ENCODE data around the gene KCNK6. TPM values are rescaled to one million over a fixed set of nuclear protein-coding genes. Genes with fewer than 3 reads are reported as not detected.

KCNK6 gene
- total and polyA plus RNA-seq, 10 of the 15 experiments (the other 5 are each of a cell fraction or from before 2014, with no cell fraction given), result 0.04 to 1.4 (median 1.1) TPM

- TF ChIP-seq, protein P1, sequence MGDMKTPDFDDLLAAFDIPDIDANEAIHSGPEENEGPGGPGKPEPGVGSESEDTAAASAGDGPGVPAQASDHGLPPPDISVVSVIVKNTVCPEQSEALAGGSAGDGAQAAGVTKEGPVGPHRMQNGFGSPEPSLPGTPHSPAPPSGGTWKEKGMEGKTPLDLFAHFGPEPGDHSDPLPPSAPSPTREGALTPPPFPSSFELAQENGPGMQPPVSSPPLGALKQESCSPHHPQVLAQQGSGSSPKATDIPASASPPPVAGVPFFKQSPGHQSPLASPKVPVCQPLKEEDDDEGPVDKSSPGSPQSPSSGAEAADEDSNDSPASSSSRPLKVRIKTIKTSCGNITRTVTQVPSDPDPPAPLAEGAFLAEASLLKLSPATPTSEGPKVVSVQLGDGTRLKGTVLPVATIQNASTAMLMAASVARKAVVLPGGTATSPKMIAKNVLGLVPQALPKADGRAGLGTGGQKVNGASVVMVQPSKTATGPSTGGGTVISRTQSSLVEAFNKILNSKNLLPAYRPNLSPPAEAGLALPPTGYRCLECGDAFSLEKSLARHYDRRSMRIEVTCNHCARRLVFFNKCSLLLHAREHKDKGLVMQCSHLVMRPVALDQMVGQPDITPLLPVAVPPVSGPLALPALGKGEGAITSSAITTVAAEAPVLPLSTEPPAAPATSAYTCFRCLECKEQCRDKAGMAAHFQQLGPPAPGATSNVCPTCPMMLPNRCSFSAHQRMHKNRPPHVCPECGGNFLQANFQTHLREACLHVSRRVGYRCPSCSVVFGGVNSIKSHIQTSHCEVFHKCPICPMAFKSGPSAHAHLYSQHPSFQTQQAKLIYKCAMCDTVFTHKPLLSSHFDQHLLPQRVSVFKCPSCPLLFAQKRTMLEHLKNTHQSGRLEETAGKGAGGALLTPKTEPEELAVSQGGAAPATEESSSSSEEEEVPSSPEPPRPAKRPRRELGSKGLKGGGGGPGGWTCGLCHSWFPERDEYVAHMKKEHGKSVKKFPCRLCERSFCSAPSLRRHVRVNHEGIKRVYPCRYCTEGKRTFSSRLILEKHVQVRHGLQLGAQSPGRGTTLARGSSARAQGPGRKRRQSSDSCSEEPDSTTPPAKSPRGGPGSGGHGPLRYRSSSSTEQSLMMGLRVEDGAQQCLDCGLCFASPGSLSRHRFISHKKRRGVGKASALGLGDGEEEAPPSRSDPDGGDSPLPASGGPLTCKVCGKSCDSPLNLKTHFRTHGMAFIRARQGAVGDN (IDR thresholded peaks at IDR 0.05), result 0 out of 2 replicates have a peak, but pooled peaks have one; percentile 30
Observed at GRCh38 chr19:38373907-38374331, 54.3 kb downstream of the KCNK6 start (continued).

DNA sequence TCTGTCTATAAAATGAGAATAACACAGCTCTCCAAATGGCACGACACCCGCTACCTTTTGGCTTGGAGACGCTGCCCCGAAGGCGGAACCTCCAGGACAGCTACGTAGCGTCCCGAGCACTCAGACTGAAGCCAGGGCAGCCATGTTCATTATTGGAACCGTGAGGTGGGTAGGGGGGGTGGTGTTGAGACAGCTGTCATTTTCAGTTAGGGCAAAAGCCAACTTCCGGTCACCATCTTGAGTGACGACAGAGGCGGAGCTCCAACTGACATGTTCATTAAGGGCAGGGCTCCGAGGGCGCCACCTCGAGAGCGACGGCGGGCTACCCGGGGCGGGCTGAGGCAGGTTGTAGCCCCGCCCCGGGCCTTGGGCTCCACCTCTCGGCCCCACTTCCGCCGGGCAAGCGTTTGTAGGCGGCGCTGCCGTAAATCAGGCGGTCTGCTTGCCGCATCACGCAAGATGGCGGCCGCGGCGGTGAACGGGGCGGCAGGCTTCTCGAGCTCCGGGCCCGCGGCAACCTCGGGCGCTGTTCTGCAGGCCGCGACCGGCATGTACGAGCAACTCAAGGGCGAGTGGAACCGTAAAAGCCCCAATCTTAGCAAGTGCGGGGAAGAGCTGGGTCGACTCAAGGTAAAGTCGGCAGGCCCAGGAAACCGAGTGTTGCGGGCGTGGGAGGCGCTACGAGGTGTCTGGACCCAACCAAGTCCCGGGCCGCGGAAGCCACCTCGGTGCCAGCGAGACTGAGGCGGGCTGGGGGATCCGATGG lies 54.9 kb downstream of the KCNK6 start, which contains the start of gene PSMD8:
Gene PSMD8 (plus strand): TSS at position 240 of the 766 bp plus-strand sequence. CDS start 31 bp downstream, at position 271.
- WGBS (ENCODE audit: insufficient coverage, insufficient replicate concordance, low lambda C conversion rate, missing lambda C conversion rate), result under 1% methylated on average over 65 of the region's 65 CpGs
- ChIA-PET CTCF (interaction anchor here (0.6 to 2.8 kb wide), 16 partner anchors 13 to 556 kb away, joined by 3 to 34 read pairs (median 4); partner anchors contain the start of genes CATSPERG, FAM98C, GGN and MRPS12), SMC1A (ENCODE audit: uncharacterized antibody, unreplicated experiment) (interaction anchor here (0.6 to 1.7 kb wide), 9 partner anchors 28 to 475 kb away, joined by 3 to 21 read pairs (median 5); partner anchors contain the start of genes ACTN4, CATSPERG and FAM98C), RAD21 (ENCODE audit: unreplicated experiment) (interaction anchor here (0.5 to 4.8 kb wide), 18 partner anchors 13 to 556 kb away, joined by 3 to 46 read pairs (median 4); partner anchors contain the start of genes ACTN4, CATSPERG, EIF3K and FAM98C), POLR2A (interaction anchor here (0.5 to 2.6 kb wide), 16 partner anchors 10 to 909 kb away, joined by 3 to 26 read pairs (median 4); partner anchors contain the start of genes CATSPERG, FAM98C, GGN and NFKBIB)
- Histone ChIP-seq H3K27ac (ENCODE audit: control insufficient read depth, insufficient read depth) (peak within 1 kb of the TSS; percentile 88), H2AFZ (ENCODE audit: control insufficient read depth, low read depth, low read length) (peak within 1 kb of the TSS; percentile 99), H3K4me1 (ENCODE audit: control insufficient read depth, insufficient read depth, low read length) (peaks cover 14% of the 10 kb centered on the region), H3K79me2 (ENCODE audit: control insufficient read depth, insufficient read depth, low read length) (peaks cover 28% of the 10 kb centered on the region), H4K20me1 (ENCODE audit: control insufficient read depth, insufficient read depth) (no peaks in the 10 kb centered on the region), H3K36me3 (ENCODE audit: control insufficient read depth in 2 of 2, insufficient read depth in 2 of 2, low read length in 1 of 2) (peaks cover 2 to 10% of the 10 kb centered on the region in 2 experiments; a peak in 3 of 4 replicates), H3K9me3 (replicated peaks; ENCODE audit: control insufficient read depth, insufficient read depth, low read length) (no peaks in the 10 kb centered on the region), H3K27me3 (replicated peaks in 1 of 2; ENCODE audit: control insufficient read depth in 2 of 2, insufficient read depth in 2 of 2, low read length in 1 of 2) (peaks cover 0 to 2% of the 10 kb centered on the region in 2 experiments; a peak in 1 of 4 replicates), H3K4me2 (ENCODE audit: control insufficient read depth, insufficient read depth) (peak within 1 kb of the TSS; percentile 97), H3K4me3 (peak within 1 kb of the TSS; percentile 81), H3K9ac (ENCODE audit: control insufficient read depth, insufficient read depth, low read length) (peak within 1 kb of the TSS; percentile 89)
- FAIRE-seq (peak; percentile 100), DNase-seq (ENCODE audit: low read depth, low spot score) (peak; percentile 99), ATAC-seq (peak; percentile 99)
- BruUV-seq (replicated peaks), result no TSS peak
- intact Hi-C loops (cut with micrococcal nuclease; ENCODE audit: unreplicated experiment), result loop anchor here (1.0 kb wide), 1 partner anchor 39 kb away; the partner anchor contains the start of gene CATSPERG
- in situ Hi-C loops (cut with MboI), result loop anchor here (5.0 kb wide), 1 partner anchor 37 kb away; the partner anchor contains the start of gene CATSPERG
- TF ChIP-seq, protein P2, sequence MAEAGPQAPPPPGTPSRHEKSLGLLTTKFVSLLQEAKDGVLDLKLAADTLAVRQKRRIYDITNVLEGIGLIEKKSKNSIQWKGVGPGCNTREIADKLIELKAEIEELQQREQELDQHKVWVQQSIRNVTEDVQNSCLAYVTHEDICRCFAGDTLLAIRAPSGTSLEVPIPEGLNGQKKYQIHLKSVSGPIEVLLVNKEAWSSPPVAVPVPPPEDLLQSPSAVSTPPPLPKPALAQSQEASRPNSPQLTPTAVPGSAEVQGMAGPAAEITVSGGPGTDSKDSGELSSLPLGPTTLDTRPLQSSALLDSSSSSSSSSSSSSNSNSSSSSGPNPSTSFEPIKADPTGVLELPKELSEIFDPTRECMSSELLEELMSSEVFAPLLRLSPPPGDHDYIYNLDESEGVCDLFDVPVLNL (IDR thresholded peaks at IDR 0.05; ENCODE audit: low read depth, low read length), result 0 out of 2 replicates have a peak, but pooled peaks have one; percentile 34
- TF ChIP-seq, protein P3, sequence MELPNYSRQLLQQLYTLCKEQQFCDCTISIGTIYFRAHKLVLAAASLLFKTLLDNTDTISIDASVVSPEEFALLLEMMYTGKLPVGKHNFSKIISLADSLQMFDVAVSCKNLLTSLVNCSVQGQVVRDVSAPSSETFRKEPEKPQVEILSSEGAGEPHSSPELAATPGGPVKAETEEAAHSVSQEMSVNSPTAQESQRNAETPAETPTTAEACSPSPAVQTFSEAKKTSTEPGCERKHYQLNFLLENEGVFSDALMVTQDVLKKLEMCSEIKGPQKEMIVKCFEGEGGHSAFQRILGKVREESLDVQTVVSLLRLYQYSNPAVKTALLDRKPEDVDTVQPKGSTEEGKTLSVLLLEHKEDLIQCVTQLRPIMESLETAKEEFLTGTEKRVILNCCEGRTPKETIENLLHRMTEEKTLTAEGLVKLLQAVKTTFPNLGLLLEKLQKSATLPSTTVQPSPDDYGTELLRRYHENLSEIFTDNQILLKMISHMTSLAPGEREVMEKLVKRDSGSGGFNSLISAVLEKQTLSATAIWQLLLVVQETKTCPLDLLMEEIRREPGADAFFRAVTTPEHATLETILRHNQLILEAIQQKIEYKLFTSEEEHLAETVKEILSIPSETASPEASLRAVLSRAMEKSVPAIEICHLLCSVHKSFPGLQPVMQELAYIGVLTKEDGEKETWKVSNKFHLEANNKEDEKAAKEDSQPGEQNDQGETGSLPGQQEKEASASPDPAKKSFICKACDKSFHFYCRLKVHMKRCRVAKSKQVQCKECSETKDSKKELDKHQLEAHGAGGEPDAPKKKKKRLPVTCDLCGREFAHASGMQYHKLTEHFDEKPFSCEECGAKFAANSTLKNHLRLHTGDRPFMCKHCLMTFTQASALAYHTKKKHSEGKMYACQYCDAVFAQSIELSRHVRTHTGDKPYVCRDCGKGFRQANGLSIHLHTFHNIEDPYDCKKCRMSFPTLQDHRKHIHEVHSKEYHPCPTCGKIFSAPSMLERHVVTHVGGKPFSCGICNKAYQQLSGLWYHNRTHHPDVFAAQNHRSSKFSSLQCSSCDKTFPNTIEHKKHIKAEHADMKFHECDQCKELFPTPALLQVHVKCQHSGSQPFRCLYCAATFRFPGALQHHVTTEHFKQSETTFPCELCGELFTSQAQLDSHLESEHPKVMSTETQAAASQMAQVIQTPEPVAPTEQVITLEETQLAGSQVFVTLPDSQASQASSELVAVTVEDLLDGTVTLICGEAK (IDR thresholded peaks at IDR 0.05; ENCODE audit: borderline replicate concordance), result peak; percentile 87; the same call in 1 of the 2 replicates
- TF ChIP-seq CHD2 (IDR thresholded peaks at IDR 0.05; ENCODE audit: borderline replicate concordance, low read depth, low read length), result peak; percentile 79
- TF ChIP-seq ZNF217 (IDR thresholded peaks at IDR 0.05), result no peak
- TF ChIP-seq EP300 (IDR thresholded peaks at IDR 0.05; ENCODE audit: borderline replicate concordance in 1 of 2, control insufficient read depth in 1 of 2, low read depth in 2 of 2, low read length in 2 of 2), result no peak; a peak in 1 of 4 replicates
- TF ChIP-seq SRF (IDR thresholded peaks at IDR 0.05; ENCODE audit: low read depth in 2 of 2, low read length in 2 of 2), result 0 out of 4 replicates have a peak, but pooled peaks of 1 of the 2 experiments have one; percentile 11
- TF ChIP-seq HDAC2 (IDR thresholded peaks at IDR 0.05), result no peak
